ENCODE results near the gene A4GALT.

A4GALT gene

GRCh38 chr22:42714308-42714707 is 6.4 kb downstream of the A4GALT start:
- Histone ChIP-seq H3K4me3 (ENCODE audit: low read depth, low read length, poor library complexity, severe bottlenecking) (no peak overlapping the region), H3K36me3 (ENCODE audit: insufficient read depth, low read length) (no peaks in the 10 kb centered on the region), H3K27me3 (ENCODE audit: insufficient read depth, low read length) (peaks cover 3% of the 10 kb centered on the region; the same call in 1 of the 2 replicates), H3K9me3 (ENCODE audit: low read length) (peaks cover 10% of the 10 kb centered on the region; the same call in 1 of the 2 replicates), H3K79me2 (ENCODE audit: insufficient read depth, low read length) (no peaks in the 10 kb centered on the region), H3K9ac (ENCODE audit: low read length) (no peak overlapping the region), H2AFZ (ENCODE audit: low read length) (no peak overlapping the region), H3K27ac (ENCODE audit: low read depth, low read length, poor library complexity, severe bottlenecking) (no peak overlapping the region), H3K9me2 (ENCODE audit: low read depth, low read length) (no peaks in the 10 kb centered on the region), H3K4me1 (ENCODE audit: insufficient read depth, low read length, severe bottlenecking) (peaks cover 47% of the 10 kb centered on the region), H4K20me1 (ENCODE audit: insufficient read depth, low read length) (no peaks in the 10 kb centered on the region), H3F3A (ENCODE audit: insufficient read depth, low read length) (peaks cover 10% of the 10 kb centered on the region; the same call in 1 of the 2 replicates), H3K4me2 (ENCODE audit: low read length) (no peak overlapping the region)
- TF ChIP-seq EZH2 (IDR thresholded peaks at IDR 0.05; ENCODE audit: borderline replicate concordance, low read length), result no peak
- TF ChIP-seq, protein P1, sequence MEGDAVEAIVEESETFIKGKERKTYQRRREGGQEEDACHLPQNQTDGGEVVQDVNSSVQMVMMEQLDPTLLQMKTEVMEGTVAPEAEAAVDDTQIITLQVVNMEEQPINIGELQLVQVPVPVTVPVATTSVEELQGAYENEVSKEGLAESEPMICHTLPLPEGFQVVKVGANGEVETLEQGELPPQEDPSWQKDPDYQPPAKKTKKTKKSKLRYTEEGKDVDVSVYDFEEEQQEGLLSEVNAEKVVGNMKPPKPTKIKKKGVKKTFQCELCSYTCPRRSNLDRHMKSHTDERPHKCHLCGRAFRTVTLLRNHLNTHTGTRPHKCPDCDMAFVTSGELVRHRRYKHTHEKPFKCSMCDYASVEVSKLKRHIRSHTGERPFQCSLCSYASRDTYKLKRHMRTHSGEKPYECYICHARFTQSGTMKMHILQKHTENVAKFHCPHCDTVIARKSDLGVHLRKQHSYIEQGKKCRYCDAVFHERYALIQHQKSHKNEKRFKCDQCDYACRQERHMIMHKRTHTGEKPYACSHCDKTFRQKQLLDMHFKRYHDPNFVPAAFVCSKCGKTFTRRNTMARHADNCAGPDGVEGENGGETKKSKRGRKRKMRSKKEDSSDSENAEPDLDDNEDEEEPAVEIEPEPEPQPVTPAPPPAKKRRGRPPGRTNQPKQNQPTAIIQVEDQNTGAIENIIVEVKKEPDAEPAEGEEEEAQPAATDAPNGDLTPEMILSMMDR (IDR thresholded peaks at IDR 0.05; ENCODE audit: low read length), result no peak

- Histone ChIP-seq H3K27me3 (ENCODE audit: insufficient read depth, low read length) (no peaks in the 10 kb centered on the region), H3K9me3 (ENCODE audit: low read length) (peaks cover 10% of the 10 kb centered on the region; the same call in 1 of the 2 replicates), H4K20me1 (ENCODE audit: insufficient read depth, low read length) (no peaks in the 10 kb centered on the region), H3K36me3 (ENCODE audit: insufficient read depth, low read length) (no peaks in the 10 kb centered on the region), H3K4me1 (ENCODE audit: insufficient read depth, low read length, severe bottlenecking) (peaks cover 29% of the 10 kb centered on the region), H3K9me2 (ENCODE audit: low read depth, low read length) (no peaks in the 10 kb centered on the region), H3F3A (ENCODE audit: insufficient read depth, low read length) (no peaks in the 10 kb centered on the region), H3K27ac (ENCODE audit: low read depth, low read length, poor library complexity, severe bottlenecking) (peak overlapping the region; percentile 44), H3K4me3 (ENCODE audit: low read depth, low read length, poor library complexity, severe bottlenecking) (no peak overlapping the region), H3K79me2 (ENCODE audit: insufficient read depth, low read length) (no peaks in the 10 kb centered on the region), H3K9ac (ENCODE audit: low read length) (no peak overlapping the region), H2AFZ (ENCODE audit: low read length) (no peak overlapping the region), H3K4me2 (ENCODE audit: low read length) (no peak overlapping the region)
- TF ChIP-seq, protein P1 (IDR thresholded peaks at IDR 0.05; ENCODE audit: low read length), result no peak
- TF ChIP-seq EZH2 (IDR thresholded peaks at IDR 0.05; ENCODE audit: borderline replicate concordance, low read length), result no peak
These were observed 8.5 kb downstream of the A4GALT start for GRCh38 chr22:42711895-42712837.

DNA sequence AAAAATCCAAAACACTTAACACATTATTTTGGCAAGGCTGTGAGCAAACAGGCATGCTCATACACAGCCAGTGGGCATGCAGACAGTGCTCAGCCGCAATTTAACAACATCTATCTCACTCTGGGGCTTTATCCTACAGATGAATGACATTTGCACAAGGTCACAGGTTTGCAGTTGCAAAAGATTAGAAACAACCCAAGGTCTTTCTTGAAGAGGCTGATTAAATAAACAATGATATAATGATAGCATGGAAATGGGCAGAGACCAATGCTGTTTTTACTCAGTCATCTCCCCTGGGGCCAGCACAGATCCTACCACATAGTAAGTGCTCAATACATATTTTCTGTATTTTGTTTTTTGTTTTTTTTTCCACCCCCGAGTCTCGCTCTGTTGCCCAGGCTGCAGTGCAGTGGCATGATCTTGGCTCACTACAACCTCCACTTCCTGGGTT is 9.4 kb downstream of the A4GALT start:
- no peak overlapping the region for H3K4me3 ChIP-seq (ENCODE audit: low read depth, low read length, poor library complexity, severe bottlenecking)
- H3K9ac ChIP-seq (ENCODE audit: low read length), result no peak overlapping the region
- H4K20me1 ChIP-seq (ENCODE audit: insufficient read depth, low read length), result no peaks in the 10 kb centered on the region
- H3K36me3 ChIP-seq (ENCODE audit: insufficient read depth, low read length), result no peaks in the 10 kb centered on the region
- H3K27ac ChIP-seq (ENCODE audit: low read depth, low read length, poor library complexity, severe bottlenecking), result peak overlapping the region; percentile 44
- peaks cover 10% of the 10 kb centered on the region; the same call in 1 of the 2 replicates for H3K9me3 ChIP-seq (ENCODE audit: low read length)
- H3K4me2 ChIP-seq (ENCODE audit: low read length), result no peak overlapping the region
- no peaks in the 10 kb centered on the region for H3K27me3 ChIP-seq (ENCODE audit: insufficient read depth, low read length)
- H3K9me2 ChIP-seq (ENCODE audit: low read depth, low read length), result no peaks in the 10 kb centered on the region
- H3K4me1 ChIP-seq (ENCODE audit: insufficient read depth, low read length, severe bottlenecking), result peaks cover 21% of the 10 kb centered on the region
- no peaks in the 10 kb centered on the region for H3F3A ChIP-seq (ENCODE audit: insufficient read depth, low read length)
- TF ChIP-seq, protein P1 (IDR thresholded peaks at IDR 0.05; ENCODE audit: low read length), result no peak
- TF ChIP-seq EZH2 (IDR thresholded peaks at IDR 0.05; ENCODE audit: borderline replicate concordance, low read length), result no peak
- H2AFZ ChIP-seq (ENCODE audit: low read length), result no peak overlapping the region
- H3K79me2 ChIP-seq (ENCODE audit: insufficient read depth, low read length), result no peaks in the 10 kb centered on the region
